ENCODE measurements around the gene NUDT8. TPM values are rescaled to one million over a fixed set of nuclear protein-coding genes. Genes with fewer than 3 reads are reported as not detected.

Gene NUDT8
- total RNA-seq, 1 donor from 2014 or later, result 102 TPM

- DNase-seq, result no peak
- Histone ChIP-seq H3K27me3 (ENCODE audit: low read depth) (no peaks in the 10 kb centered on the region), H3K36me3 (no peaks in the 10 kb centered on the region), H3K27ac (replicated peaks) (no peak overlapping the region), H3K4me1 (no peaks in the 10 kb centered on the region), H3K9me3 (replicated peaks) (no peaks in the 10 kb centered on the region), H3K4me3 (no peak overlapping the region)
- no peak for TF ChIP-seq CTCF (IDR thresholded peaks at IDR 0.05; ENCODE audit: borderline replicate concordance)
- intact Hi-C loops (cut with micrococcal nuclease), result no loop called here
Measured at GRCh38 chr11:67666303-67666645, 36.5 kb upstream of the NUDT8 start.

DNA sequence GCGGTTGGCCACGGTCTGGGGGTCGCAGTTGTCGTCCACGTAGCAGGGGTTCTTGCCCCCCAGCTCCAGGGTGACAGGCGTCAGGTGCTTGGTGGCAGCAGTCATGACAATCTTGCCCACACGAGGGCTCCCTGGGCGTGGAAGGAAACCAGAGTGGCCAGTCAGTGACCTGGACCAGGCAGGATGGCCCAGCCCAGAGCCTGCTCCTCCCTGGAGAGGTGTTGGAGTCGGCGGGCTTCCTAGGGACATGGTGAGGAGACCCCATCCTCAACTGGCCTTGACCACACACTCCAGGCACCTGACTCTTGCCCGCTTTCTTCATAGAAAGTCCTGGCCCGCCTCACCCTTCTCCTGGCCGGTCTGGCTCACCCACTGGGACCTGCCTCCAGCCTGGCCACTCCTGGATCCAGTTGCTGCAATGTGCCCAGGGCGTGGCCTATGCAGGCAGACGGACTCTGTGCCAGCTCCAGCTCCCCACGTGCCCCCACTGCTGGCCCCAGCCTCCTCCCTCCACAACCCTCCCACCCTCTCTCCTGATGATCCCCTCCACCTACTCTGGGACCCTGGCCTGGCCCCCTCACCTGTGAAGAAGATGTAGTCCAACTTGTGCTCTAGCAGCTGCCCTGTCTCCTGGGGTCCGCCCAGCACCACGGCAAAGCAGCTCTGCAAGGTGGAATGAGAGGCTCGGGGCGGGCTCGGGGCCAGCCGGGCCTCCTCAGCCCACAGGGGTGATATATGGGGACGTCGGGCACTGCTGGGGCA lies 36.0 kb upstream of the NUDT8 start:
- Histone ChIP-seq H3K27ac (replicated peaks) (no peak overlapping the region), H3K9me3 (replicated peaks) (no peaks in the 10 kb centered on the region), H3K4me1 (no peaks in the 10 kb centered on the region), H3K4me3 (no peak overlapping the region), H3K27me3 (ENCODE audit: low read depth) (no peaks in the 10 kb centered on the region), H3K36me3 (no peaks in the 10 kb centered on the region)
- peak; percentile 53 for TF ChIP-seq CTCF (IDR thresholded peaks at IDR 0.05; ENCODE audit: borderline replicate concordance)
- DNase-seq, result no peak
- intact Hi-C loops (cut with micrococcal nuclease), result no loop called here

- no peak for DNase-seq
- Histone ChIP-seq H3K27ac (replicated peaks) (no peak overlapping the region), H3K4me3 (no peak overlapping the region), H3K36me3 (no peaks in the 10 kb centered on the region), H3K4me1 (no peaks in the 10 kb centered on the region), H3K9me3 (replicated peaks) (no peaks in the 10 kb centered on the region), H3K27me3 (ENCODE audit: low read depth) (no peaks in the 10 kb centered on the region)
- no peak for TF ChIP-seq CTCF (IDR thresholded peaks at IDR 0.05; ENCODE audit: borderline replicate concordance)
- intact Hi-C loops (cut with micrococcal nuclease), result no loop called here
Measured at GRCh38 chr11:67664696-67665540, 35.2 kb upstream of the NUDT8 start.

- Histone ChIP-seq H3K27ac (replicated peaks) (no peak overlapping the region), H3K4me1 (no peaks in the 10 kb centered on the region), H3K27me3 (ENCODE audit: low read depth) (no peaks in the 10 kb centered on the region), H3K4me3 (no peak overlapping the region), H3K36me3 (no peaks in the 10 kb centered on the region), H3K9me3 (replicated peaks) (no peaks in the 10 kb centered on the region)
- intact Hi-C loops (cut with micrococcal nuclease), result no loop called here
- DNase-seq, result no peak
- TF ChIP-seq CTCF (IDR thresholded peaks at IDR 0.05; ENCODE audit: borderline replicate concordance), result no peak
Measured at GRCh38 chr11:67664213-67664585, 34.5 kb upstream of the NUDT8 start.

- Histone ChIP-seq H3K4me1 (no peaks in the 10 kb centered on the region), H3K36me3 (no peaks in the 10 kb centered on the region), H3K27me3 (ENCODE audit: low read depth) (no peaks in the 10 kb centered on the region), H3K27ac (replicated peaks) (no peak overlapping the region), H3K9me3 (replicated peaks) (no peaks in the 10 kb centered on the region), H3K4me3 (no peak overlapping the region)
- intact Hi-C loops (cut with micrococcal nuclease), result no loop called here
- TF ChIP-seq CTCF (IDR thresholded peaks at IDR 0.05; ENCODE audit: borderline replicate concordance), result no peak
- no peak for DNase-seq
Measured at GRCh38 chr11:67663532-67664212, 33.9 kb upstream of the NUDT8 start.

Measured in left ventricle myocardium inferior (tissue), 1 donor.